Measurements from ENCODE around the gene ENPP3. TPM values are rescaled to one million over a fixed set of nuclear protein-coding genes. Genes with fewer than 3 reads are reported as not detected.

ENPP3 gene
- total RNA-seq, 3 donors from 2014 or later, result 0.98 to 1.8 (median 1.8) TPM

DNA sequence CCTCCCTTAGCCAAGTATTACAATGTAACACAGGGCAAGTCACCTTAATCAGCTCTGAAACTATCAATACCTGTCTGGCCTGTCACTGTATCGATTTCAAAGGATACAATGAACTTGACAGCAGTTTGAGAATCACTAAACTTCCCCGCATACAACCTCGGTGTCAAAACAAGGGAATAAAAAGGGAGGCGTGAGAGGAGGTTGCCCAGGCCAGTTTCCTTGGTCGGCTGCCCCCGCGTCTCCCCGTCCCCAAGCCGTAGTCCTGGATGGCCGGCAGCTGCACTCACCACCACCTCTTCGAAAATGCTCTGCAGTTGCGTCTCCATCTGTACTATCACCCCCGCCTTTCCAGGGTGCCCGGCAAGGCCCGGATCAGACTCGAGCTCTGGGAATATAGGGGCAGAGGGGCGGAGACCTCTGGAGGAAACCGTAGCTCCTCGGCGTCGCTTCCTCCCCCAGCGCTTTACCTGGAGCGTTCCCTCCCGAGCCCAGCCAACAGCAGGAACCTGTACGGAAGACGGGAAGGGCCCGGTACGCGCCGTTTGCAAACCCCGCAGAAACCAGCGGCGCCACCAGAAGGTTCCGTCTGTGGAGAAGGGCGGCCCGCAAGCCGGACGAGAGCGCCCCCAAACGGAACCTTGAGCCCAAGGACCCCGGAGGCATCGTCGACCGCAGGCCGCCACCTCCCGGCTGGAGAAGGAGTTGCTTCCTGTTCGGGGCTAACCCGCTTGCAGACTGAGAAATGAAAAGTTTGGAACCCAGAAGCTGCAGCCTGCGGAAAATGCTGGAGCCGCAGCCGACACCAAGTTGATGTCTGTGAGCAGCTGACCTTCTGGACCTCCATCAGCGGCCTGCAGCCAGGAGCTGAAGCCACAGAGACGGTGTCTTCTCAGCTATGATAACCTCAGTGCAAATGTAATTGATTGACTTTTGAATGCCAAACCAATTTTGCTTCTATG, 9.1 kb upstream of the ENPP3 start, which contains the start of gene MED23:
MED23 (minus strand) TSS at position 519 of the 959 bp plus-strand sequence; CDS start at position 326, 193 bp downstream.
- no peaks in the 10 kb centered on the region for H3K27me3 ChIP-seq
- peaks cover 0 to 18% of the 10 kb centered on the region in 2 donors for H3K4me1 ChIP-seq
- peak within 1 kb of the TSS; percentile 74 to 82 (median 75) for H3K4me3 ChIP-seq
- no peaks in the 10 kb centered on the region for H3K9me3 ChIP-seq
- intact Hi-C loops (cut with DNase I; ENCODE audit: low total_unique reads), result no loop called here
- no peak for TF ChIP-seq POLR2A (IDR thresholded peaks at IDR 0.05)
- peak; percentile 82 to 89 (median 84) for TF ChIP-seq CTCF (IDR thresholded peaks at IDR 0.05)
- TF ChIP-seq POLR2AphosphoS5 (IDR thresholded peaks at IDR 0.05), result peak; percentile 56 to 97 (median 83)
- no peaks in the 10 kb centered on the region for H3K36me3 ChIP-seq
- peak within 1 kb of the TSS; percentile 80 to 84 for H3K27ac ChIP-seq
- DNase-seq (ENCODE audit: low spot score in 2 of 2), result peak; percentile 85 to 94

DNA sequence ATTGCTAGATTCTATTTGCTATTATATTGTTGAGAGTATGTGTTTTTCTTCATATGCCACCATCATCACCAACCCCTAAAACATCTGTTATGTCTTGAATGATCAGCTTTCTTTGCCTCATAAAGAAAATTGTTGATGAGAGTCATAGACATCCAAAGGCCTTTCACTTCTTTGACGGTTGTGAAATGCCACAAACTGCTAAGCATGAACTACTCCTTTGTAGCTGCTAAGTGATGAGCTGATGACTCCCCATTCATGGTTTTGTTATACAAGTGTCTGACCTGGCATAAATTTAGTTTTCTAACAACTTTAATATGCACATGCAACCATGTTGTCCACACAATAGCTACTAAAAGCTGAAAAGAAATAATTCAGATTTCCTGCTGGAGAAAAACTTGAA, 8.4 kb upstream of the ENPP3 start:
- DNase-seq (ENCODE audit: low spot score in 2 of 2), result no peak
- TF ChIP-seq POLR2A (IDR thresholded peaks at IDR 0.05) (no peak), POLR2AphosphoS5 (IDR thresholded peaks at IDR 0.05) (no peak), CTCF (IDR thresholded peaks at IDR 0.05) (no peak)
- intact Hi-C loops (cut with DNase I; ENCODE audit: low total_unique reads), result no loop called here
- no peaks in the 10 kb centered on the region for H3K9me3 ChIP-seq
- peaks cover 0 to 18% of the 10 kb centered on the region in 2 donors for H3K4me1 ChIP-seq
- peak overlapping the region; percentile 74 to 82 (median 75) for H3K4me3 ChIP-seq
- no peaks in the 10 kb centered on the region for H3K36me3 ChIP-seq
- H3K27ac ChIP-seq, result no peak overlapping the region
- H3K27me3 ChIP-seq, result no peaks in the 10 kb centered on the region

- peaks cover 0 to 18% of the 10 kb centered on the region in 2 donors for H3K4me1 ChIP-seq
- no peak for DNase-seq (ENCODE audit: low spot score in 2 of 2)
- H3K27me3 ChIP-seq, result no peaks in the 10 kb centered on the region
- intact Hi-C loops (cut with DNase I; ENCODE audit: low total_unique reads), result no loop called here
- TF ChIP-seq POLR2A (IDR thresholded peaks at IDR 0.05) (no peak), CTCF (IDR thresholded peaks at IDR 0.05) (no peak), POLR2AphosphoS5 (IDR thresholded peaks at IDR 0.05) (no peak)
- H3K36me3 ChIP-seq, result no peaks in the 10 kb centered on the region
- peak overlapping the region; percentile 37 to 46 for H3K27ac ChIP-seq
- peak overlapping the region in 1 of 3 donors; percentile 5 for H3K4me3 ChIP-seq
- no peaks in the 10 kb centered on the region for H3K9me3 ChIP-seq
Measured at GRCh38 chr6:131629651-131630050, 7.5 kb upstream of the ENPP3 start.

DNA sequence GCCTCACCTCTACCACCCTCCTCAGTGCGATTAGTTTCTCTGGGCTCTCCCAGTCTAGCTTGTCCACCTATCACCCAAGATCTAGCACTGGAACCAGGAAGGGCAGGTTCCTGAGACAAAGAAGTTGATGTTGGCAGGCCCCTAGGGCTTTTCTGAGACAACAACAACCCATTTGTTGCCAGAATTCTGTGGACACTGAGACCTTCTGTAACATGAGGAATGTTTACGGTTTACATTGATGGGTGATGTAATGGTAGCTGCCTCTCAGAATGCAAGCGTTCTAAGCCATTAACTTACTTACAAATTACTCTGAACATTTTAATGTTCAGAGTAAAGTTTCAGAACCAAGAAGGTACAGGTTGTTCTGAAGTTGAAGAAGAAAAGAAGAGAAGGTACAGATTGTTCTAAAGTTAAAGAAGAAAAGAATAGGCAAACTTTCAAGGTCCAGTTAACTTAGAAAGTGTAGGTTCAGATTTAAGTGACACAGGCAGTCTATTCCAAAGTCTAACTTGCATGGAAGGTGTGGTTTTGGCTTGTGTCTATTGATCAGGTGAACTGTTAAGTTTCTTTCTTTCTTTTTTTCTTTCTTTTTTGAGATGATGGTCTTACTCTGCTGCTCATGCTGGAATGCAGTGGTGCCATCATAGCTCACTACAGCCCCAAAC, 5.3 kb upstream of the ENPP3 start:
- Histone ChIP-seq H3K9me3 (no peaks in the 10 kb centered on the region), H3K27me3 (no peaks in the 10 kb centered on the region), H3K4me1 (peaks cover 0 to 14% of the 10 kb centered on the region in 2 donors), H3K4me3 (no peak overlapping the region), H3K27ac (peak overlapping the region; percentile 46 to 71), H3K36me3 (no peaks in the 10 kb centered on the region)
- intact Hi-C loops (cut with DNase I; ENCODE audit: low total_unique reads), result no loop called here
- TF ChIP-seq POLR2A (IDR thresholded peaks at IDR 0.05) (no peak), POLR2AphosphoS5 (IDR thresholded peaks at IDR 0.05) (no peak), CTCF (IDR thresholded peaks at IDR 0.05) (no peak)
- DNase-seq (ENCODE audit: low spot score in 2 of 2), result no peak
